Activated T-cell treated with anti-CD3 and anti-CD28 coated beads, Interleukin-2, amount 50 U/mL, for 24 hours (primary cell): ENCODE results near the gene CTBP1.
A peak's percentile ranks its signal among the peaks of the same experiment; 100 is the strongest.

Experiments
- DNase-seq: peaks from one replicate; pipeline ENCODE4 v3.0.0-alpha.2; 2020
- H3K27ac Mint-ChIP-seq: 2 replicates; pipeline ENCODE4 v1.8.0; 2020; ENCODE audit warnings: mild to moderate bottlenecking, mixed read lengths
- H3K27me3 Mint-ChIP-seq: 2 replicates; pipeline ENCODE4 v1.8.0; 2020; ENCODE audit warnings: mixed read lengths
- H3K36me3 Mint-ChIP-seq: 2 replicates; pipeline ENCODE4 v1.8.0; 2020; ENCODE audit warnings: low read depth, mixed read lengths
- H3K4me1 Mint-ChIP-seq: 2 replicates; pipeline ENCODE4 v1.8.0; 2020; ENCODE audit warnings: low read depth, mixed read lengths
- H3K4me3 Mint-ChIP-seq: 2 replicates; pipeline ENCODE4 v1.8.0; 2020; ENCODE audit warnings: mild to moderate bottlenecking, moderate library complexity, mixed read lengths
- H3K9me3 Mint-ChIP-seq: 2 replicates; pipeline ENCODE4 v1.8.0; 2020; ENCODE audit warnings: mixed read lengths

The CTBP1 gene

GRCh38 chr4:1212546-1213335, 36.2 kb downstream of the CTBP1 start:
- Mint-ChIP-seq H3K36me3 (peaks cover 70% of the 10 kb centered on the region), H3K4me1 (peaks cover 23% of the 10 kb centered on the region), H3K9me3 (no peaks in the 10 kb centered on the region), H3K4me3 (no peak overlapping the region), H3K27ac (no peak overlapping the region), H3K27me3 (no peaks in the 10 kb centered on the region)
- no peak for DNase-seq

- Mint-ChIP-seq H3K4me1 (peaks cover 15% of the 10 kb centered on the region), H3K9me3 (no peaks in the 10 kb centered on the region), H3K4me3 (no peak overlapping the region), H3K27me3 (no peaks in the 10 kb centered on the region), H3K27ac (no peak overlapping the region), H3K36me3 (peaks cover 63% of the 10 kb centered on the region)
- no peak for DNase-seq
These were observed 36.9 kb downstream of the CTBP1 start for GRCh38 chr4:1211891-1212545.

GRCh38 chr4:1211371-1211770, 37.6 kb downstream of the CTBP1 start:
- Mint-ChIP-seq H3K36me3 (peaks cover 59% of the 10 kb centered on the region), H3K27me3 (no peaks in the 10 kb centered on the region), H3K9me3 (no peaks in the 10 kb centered on the region), H3K27ac (no peak overlapping the region), H3K4me3 (no peak overlapping the region), H3K4me1 (peaks cover 9% of the 10 kb centered on the region)
- no peak for DNase-seq

GRCh38 chr4:1210971-1211370, 38.0 kb downstream of the CTBP1 start:
- Mint-ChIP-seq H3K4me1 (peaks cover 5% of the 10 kb centered on the region), H3K27me3 (no peaks in the 10 kb centered on the region), H3K36me3 (peaks cover 55% of the 10 kb centered on the region), H3K27ac (no peak overlapping the region), H3K9me3 (no peaks in the 10 kb centered on the region), H3K4me3 (no peak overlapping the region)
- DNase-seq, result no peak

GRCh38 chr4:1210241-1210841, 38.6 kb downstream of the CTBP1 start:
- Mint-ChIP-seq H3K4me1 (peaks cover 2% of the 10 kb centered on the region), H3K27ac (no peak overlapping the region), H3K36me3 (peaks cover 49% of the 10 kb centered on the region), H3K9me3 (no peaks in the 10 kb centered on the region), H3K27me3 (no peaks in the 10 kb centered on the region), H3K4me3 (no peak overlapping the region)
- no peak for DNase-seq

GRCh38 chr4:1209821-1210220, 39.1 kb downstream of the CTBP1 start:
- Mint-ChIP-seq H3K4me1 (peaks cover 3% of the 10 kb centered on the region), H3K4me3 (no peak overlapping the region), H3K9me3 (no peaks in the 10 kb centered on the region), H3K36me3 (peaks cover 43% of the 10 kb centered on the region), H3K27me3 (no peaks in the 10 kb centered on the region), H3K27ac (no peak overlapping the region)
- DNase-seq, result no peak

GRCh38 chr4:1208970-1209704, 39.8 kb downstream of the CTBP1 start:
- no peak overlapping the region for H3K27ac Mint-ChIP-seq

GRCh38 chr4:1208266-1208961, 40.5 kb downstream of the CTBP1 start:
- Mint-ChIP-seq H3K4me1 (peaks cover 17% of the 10 kb centered on the region), H3K27ac (peak overlapping the region; percentile 68), H3K36me3 (peaks cover 37% of the 10 kb centered on the region), H3K9me3 (no peaks in the 10 kb centered on the region), H3K27me3 (no peaks in the 10 kb centered on the region), H3K4me3 (peak overlapping the region; percentile 25)
- DNase-seq, result no peak

More at GRCh38 chr4:1208970-1209704, 39.8 kb downstream of the CTBP1 start:
- Mint-ChIP-seq H3K27me3 (no peaks in the 10 kb centered on the region), H3K36me3 (peaks cover 43% of the 10 kb centered on the region), H3K4me3 (no peak overlapping the region), H3K4me1 (peaks cover 9% of the 10 kb centered on the region), H3K9me3 (no peaks in the 10 kb centered on the region)
- DNase-seq, result no peak

GRCh38 chr4:1207603-1208265, 41.2 kb downstream of the CTBP1 start:
- Mint-ChIP-seq H3K27ac (no peak overlapping the region), H3K27me3 (no peaks in the 10 kb centered on the region), H3K4me3 (no peak overlapping the region), H3K9me3 (no peaks in the 10 kb centered on the region), H3K4me1 (peaks cover 23% of the 10 kb centered on the region), H3K36me3 (peaks cover 33% of the 10 kb centered on the region)
- DNase-seq, result peak; percentile 27

- H3K36me3 Mint-ChIP-seq, result peaks cover 28% of the 10 kb centered on the region
- no peak overlapping the region for H3K27ac Mint-ChIP-seq
- DNase-seq, result peak; percentile 24
- H3K4me1 Mint-ChIP-seq, result peaks cover 30% of the 10 kb centered on the region
- no peaks in the 10 kb centered on the region for H3K27me3 Mint-ChIP-seq
- H3K4me3 Mint-ChIP-seq, result no peak overlapping the region
- H3K9me3 Mint-ChIP-seq, result no peaks in the 10 kb centered on the region
These were observed 41.8 kb downstream of the CTBP1 start for GRCh38 chr4:1207157-1207470.

- peak; percentile 28 for DNase-seq
- no peaks in the 10 kb centered on the region for H3K27me3 Mint-ChIP-seq
- no peak overlapping the region for H3K27ac Mint-ChIP-seq
- H3K4me1 Mint-ChIP-seq, result peaks cover 35% of the 10 kb centered on the region
- H3K9me3 Mint-ChIP-seq, result no peaks in the 10 kb centered on the region
- H3K36me3 Mint-ChIP-seq, result peaks cover 23% of the 10 kb centered on the region
- no peak overlapping the region for H3K4me3 Mint-ChIP-seq
These were observed 42.4 kb downstream of the CTBP1 start for GRCh38 chr4:1206299-1207156.

- Mint-ChIP-seq H3K36me3 (peaks cover 15% of the 10 kb centered on the region), H3K4me1 (peaks cover 43% of the 10 kb centered on the region), H3K27me3 (no peaks in the 10 kb centered on the region), H3K9me3 (no peaks in the 10 kb centered on the region), H3K4me3 (no peak overlapping the region), H3K27ac (no peak overlapping the region)
- peak; percentile 29 for DNase-seq
These were observed 43.2 kb downstream of the CTBP1 start for GRCh38 chr4:1205586-1206298.
